DND-41 (cell line): Measurements from ENCODE around the gene MB.
"Not testable (repeated sequence)": the region's sequence is repeated elsewhere in the genome, so short reads cannot be mapped to it uniquely, and the experiment has no call there.

Source experiments
- ATAC-seq: fragments of 200-7000 bp; cut with Tn5 transposase; 3 replicates; pipeline ENCODE4 v1.9.1; 2021; ENCODE audit warnings: low read depth; ENCODE audit not compliant: insufficient read depth
- DNase-seq: peaks from one replicate; pipeline ENCODE4 v3.0.0-alpha.2; 2020
- H2AFZ ChIP-seq: 2 replicates; pipeline ENCODE4 v1.6.0; 2012; ENCODE audit warnings: low read depth, low read length
- H3K27ac ChIP-seq: 2 replicates; pipeline ENCODE4 v1.5.1; 2012; ENCODE audit warnings: low read length, inconsistent platforms
- H3K27me3 ChIP-seq: fragments of 200-600 bp; sonication (generic); 2 replicates; pipeline ENCODE4 v1.6.0; 2012; ENCODE audit warnings: low read length, mild to moderate bottlenecking, inconsistent platforms; ENCODE audit not compliant: insufficient read depth, poor library complexity
- H3K36me3 ChIP-seq: 2 replicates; pipeline ENCODE4 v1.5.1; 2012; ENCODE audit warnings: low read length, inconsistent platforms; ENCODE audit not compliant: insufficient read depth
- H3K4me1 ChIP-seq: 2 replicates; pipeline ENCODE4 v1.5.1; 2012; ENCODE audit warnings: mild to moderate bottlenecking, low read length; ENCODE audit not compliant: insufficient read depth
- H3K4me2 ChIP-seq: 2 replicates; pipeline ENCODE4 v1.6.0; 2012; ENCODE audit warnings: mild to moderate bottlenecking, moderate library complexity, low read length, inconsistent platforms; ENCODE audit not compliant: insufficient read depth
- H3K4me3 ChIP-seq, 2 experiments: fragments of 200-600 bp in 1 of 2; shearing (Covaris generic) in 1 of 2; 2 replicates each; pipeline ENCODE4 v1.5.1; 2012 to 2016; ENCODE audit warnings: inconsistent platforms in 2 of 2, low read length in 2 of 2, mild to moderate bottlenecking in 2 of 2, low read depth in 1 of 2, moderate library complexity in 1 of 2
- H3K79me2 ChIP-seq: 2 replicates; pipeline ENCODE4 v1.6.0; 2012; ENCODE audit warnings: low read length, inconsistent platforms; ENCODE audit not compliant: insufficient read depth
- H3K9ac ChIP-seq: 2 replicates; pipeline ENCODE4 v1.6.0; 2012; ENCODE audit warnings: low read depth, mild to moderate bottlenecking, inconsistent platforms, low read length, moderate library complexity
- H3K9me3 ChIP-seq: 2 replicates; pipeline ENCODE4 v1.5.1; 2012; ENCODE audit warnings: low read length, moderate library complexity, mild to moderate bottlenecking, inconsistent platforms; ENCODE audit not compliant: insufficient read depth, severe bottlenecking
- H4K20me1 ChIP-seq: 2 replicates; pipeline ENCODE4 v1.6.0; 2012; ENCODE audit warnings: low read length; ENCODE audit not compliant: insufficient read depth
- EZH2 ChIP-seq: IDR thresholded peaks from 3 replicates; pipeline ENCODE4 v1.6.1; 2012; ENCODE audit warnings: borderline replicate concordance, low read depth, mild to moderate bottlenecking, moderate library complexity, low read length, inconsistent platforms; ENCODE audit not compliant: severe bottlenecking
- TF ChIP-seq, protein P1 (sequence below): IDR thresholded peaks from 2 replicates; pipeline ENCODE4 v1.5.1; 2012; ENCODE audit warnings: borderline replicate concordance, low read length, moderate library complexity, mild to moderate bottlenecking; ENCODE audit not compliant: poor library complexity, severe bottlenecking; ENCODE audit errors: extremely low read depth

MB gene

DNA sequence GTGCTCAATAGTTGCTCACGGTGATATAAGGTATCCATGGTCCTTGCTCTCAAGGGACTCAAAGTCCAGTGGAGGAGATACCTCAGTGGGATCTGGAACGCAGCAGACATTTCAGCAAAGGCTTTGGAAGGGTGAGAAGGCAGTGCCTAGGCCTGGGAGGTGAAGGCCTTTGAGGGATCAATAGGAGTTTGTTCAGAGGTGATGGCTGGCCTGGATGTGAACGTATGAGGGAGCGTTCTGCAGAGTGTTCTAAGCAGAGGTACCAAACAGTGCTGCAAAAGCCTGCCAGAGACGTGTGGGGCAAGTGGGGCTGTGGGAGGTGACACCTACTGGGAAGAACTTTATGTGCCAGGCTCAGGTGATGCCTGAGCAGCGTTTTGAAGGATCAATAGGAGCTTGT, 7.4 kb upstream of the MB start:
- Histone ChIP-seq H2AFZ (no peak overlapping the region), H3K36me3 (no peaks in the 10 kb centered on the region), H3K27ac (no peak overlapping the region), H3K4me2 (no peak overlapping the region), H3K4me1 (no peaks in the 10 kb centered on the region), H3K9ac (no peak overlapping the region), H3K79me2 (no peaks in the 10 kb centered on the region), H3K9me3 (no peaks in the 10 kb centered on the region), H3K27me3 (no peaks in the 10 kb centered on the region), H4K20me1 (no peaks in the 10 kb centered on the region; the same call in 1 of the 2 replicates), H3K4me3 (no peak overlapping the region)
- TF ChIP-seq, protein P1, sequence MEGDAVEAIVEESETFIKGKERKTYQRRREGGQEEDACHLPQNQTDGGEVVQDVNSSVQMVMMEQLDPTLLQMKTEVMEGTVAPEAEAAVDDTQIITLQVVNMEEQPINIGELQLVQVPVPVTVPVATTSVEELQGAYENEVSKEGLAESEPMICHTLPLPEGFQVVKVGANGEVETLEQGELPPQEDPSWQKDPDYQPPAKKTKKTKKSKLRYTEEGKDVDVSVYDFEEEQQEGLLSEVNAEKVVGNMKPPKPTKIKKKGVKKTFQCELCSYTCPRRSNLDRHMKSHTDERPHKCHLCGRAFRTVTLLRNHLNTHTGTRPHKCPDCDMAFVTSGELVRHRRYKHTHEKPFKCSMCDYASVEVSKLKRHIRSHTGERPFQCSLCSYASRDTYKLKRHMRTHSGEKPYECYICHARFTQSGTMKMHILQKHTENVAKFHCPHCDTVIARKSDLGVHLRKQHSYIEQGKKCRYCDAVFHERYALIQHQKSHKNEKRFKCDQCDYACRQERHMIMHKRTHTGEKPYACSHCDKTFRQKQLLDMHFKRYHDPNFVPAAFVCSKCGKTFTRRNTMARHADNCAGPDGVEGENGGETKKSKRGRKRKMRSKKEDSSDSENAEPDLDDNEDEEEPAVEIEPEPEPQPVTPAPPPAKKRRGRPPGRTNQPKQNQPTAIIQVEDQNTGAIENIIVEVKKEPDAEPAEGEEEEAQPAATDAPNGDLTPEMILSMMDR, result no peak
- no peak for TF ChIP-seq EZH2
- ATAC-seq (no peak), DNase-seq (no peak)

DNA sequence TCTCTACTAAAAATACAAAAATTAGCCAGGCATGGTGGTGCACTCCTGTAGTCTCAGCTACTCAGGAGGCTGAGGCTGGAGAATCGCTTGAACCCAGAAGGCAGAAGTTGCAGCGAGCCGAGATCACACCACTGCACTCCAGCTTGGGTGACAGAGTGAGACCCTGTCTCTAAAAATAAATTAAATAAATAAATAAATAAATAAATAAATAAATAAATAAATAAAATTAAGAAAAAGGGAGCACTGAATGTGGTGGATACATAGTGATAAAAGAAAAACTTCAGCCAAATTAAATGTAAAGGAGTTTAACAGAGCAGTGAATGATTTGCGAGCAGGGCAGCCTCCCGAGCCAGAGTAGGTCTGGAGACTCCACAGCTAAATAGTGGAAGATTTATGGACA, 6.8 kb upstream of the MB start:
- H3K27ac ChIP-seq, H3K9me3 ChIP-seq, H3K79me2 ChIP-seq, H3K4me3 ChIP-seq, ATAC-seq, H3K4me1 ChIP-seq, H3K4me2 ChIP-seq, H3K27me3 ChIP-seq, H4K20me1 ChIP-seq, H3K36me3 ChIP-seq, DNase-seq, H2AFZ ChIP-seq, H3K9ac ChIP-seq: not testable (repeated sequence)

DNA sequence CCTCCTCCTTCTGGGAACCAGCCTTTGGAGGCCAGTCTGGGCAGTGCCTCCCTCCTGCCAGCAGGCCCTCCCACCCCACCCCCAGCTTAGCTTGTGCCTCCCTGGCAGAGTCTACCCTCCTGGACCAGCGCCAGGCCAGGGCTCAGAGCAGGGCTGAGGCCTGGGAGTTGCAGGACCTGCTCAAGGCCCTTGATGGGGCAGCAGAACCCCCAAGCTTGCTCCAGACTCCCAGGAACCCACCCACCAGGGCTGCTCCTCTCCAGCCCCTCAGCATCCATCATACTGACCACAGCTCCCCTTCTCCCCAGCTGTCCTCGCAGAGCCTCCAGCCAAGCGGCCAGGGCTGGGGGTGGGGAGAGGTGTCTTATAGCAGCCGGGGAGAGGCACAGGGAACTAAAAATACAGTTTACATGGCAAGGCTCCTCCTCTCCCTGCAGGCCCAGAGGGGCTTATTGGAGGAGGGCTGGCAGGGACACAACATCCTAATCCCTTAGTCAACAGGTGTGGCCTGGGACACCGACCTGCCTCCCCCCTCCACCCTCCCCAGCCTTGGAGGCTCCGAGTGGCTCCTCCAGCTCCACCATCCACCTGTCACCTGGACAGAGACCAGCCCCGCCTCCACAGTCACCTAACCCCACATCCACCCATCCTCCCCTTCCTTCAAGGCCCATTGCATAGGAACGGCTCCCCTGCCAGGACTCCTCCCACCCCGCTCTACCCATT, 5.2 kb upstream of the MB start:
- H3K9me3 ChIP-seq, result no peaks in the 10 kb centered on the region
- no peak for TF ChIP-seq EZH2
- TF ChIP-seq, protein P1, result no peak
- H3K4me3 ChIP-seq, result no peak overlapping the region
- no peaks in the 10 kb centered on the region for H3K4me1 ChIP-seq
- H4K20me1 ChIP-seq, result no peaks in the 10 kb centered on the region
- H3K36me3 ChIP-seq, result no peaks in the 10 kb centered on the region
- H3K27ac ChIP-seq, result no peak overlapping the region
- no peaks in the 10 kb centered on the region for H3K27me3 ChIP-seq
- H2AFZ ChIP-seq, result no peak overlapping the region
- H3K79me2 ChIP-seq, result no peaks in the 10 kb centered on the region
- no peak overlapping the region for H3K4me2 ChIP-seq
- DNase-seq (no peak), ATAC-seq (no peak)
- no peak overlapping the region for H3K9ac ChIP-seq

DNA sequence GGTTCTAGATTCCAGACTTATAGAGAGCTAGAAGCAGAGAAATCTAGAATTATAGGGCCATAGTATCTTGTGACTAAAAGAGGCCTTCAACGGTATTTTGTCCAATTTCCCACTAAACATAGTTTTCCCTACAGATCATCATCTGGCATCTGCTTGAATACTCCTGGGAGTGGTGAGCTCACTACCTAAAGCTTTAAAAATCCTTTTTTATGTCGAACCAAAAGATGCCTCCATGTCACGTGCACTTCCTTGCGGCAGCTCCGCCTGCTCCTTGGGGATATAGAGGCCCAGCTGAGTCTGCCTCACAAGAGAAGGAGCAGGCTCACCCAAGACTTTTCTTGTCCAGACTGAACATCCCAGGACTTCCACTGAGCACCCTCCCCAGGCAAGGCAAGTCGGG, 4.3 kb upstream of the MB start:
- Histone ChIP-seq H3K9me3 (no peaks in the 10 kb centered on the region), H3K36me3 (no peaks in the 10 kb centered on the region), H3K4me3 (no peak overlapping the region), H3K4me2 (no peak overlapping the region), H4K20me1 (no peaks in the 10 kb centered on the region), H3K79me2 (no peaks in the 10 kb centered on the region), H2AFZ (no peak overlapping the region), H3K9ac (no peak overlapping the region), H3K27ac (no peak overlapping the region), H3K27me3 (no peaks in the 10 kb centered on the region), H3K4me1 (peaks cover 4% of the 10 kb centered on the region; the same call in 1 of the 2 replicates)
- ATAC-seq, result no peak
- TF ChIP-seq EZH2, result no peak
- TF ChIP-seq, protein P1, result no peak
- DNase-seq, result no peak
